AG09319 (cell line): ENCODE measurements around the gene AQP6.
A peak's percentile ranks its signal among the peaks of the same experiment; 100 is the strongest.

ENCODE experiments used
- DNase-seq: peaks from one replicate; pipeline ENCODE4 v3.0.0-alpha.2; 2010; ENCODE audit warnings: low read depth; ENCODE audit errors: extremely low read depth
- CTCF ChIP-seq: IDR thresholded peaks from 2 replicates; pipeline ENCODE4 v1.5.1; 2011; ENCODE audit warnings: low read depth, mild to moderate bottlenecking, inconsistent platforms, low read length, moderate library complexity

Gene AQP6

DNA sequence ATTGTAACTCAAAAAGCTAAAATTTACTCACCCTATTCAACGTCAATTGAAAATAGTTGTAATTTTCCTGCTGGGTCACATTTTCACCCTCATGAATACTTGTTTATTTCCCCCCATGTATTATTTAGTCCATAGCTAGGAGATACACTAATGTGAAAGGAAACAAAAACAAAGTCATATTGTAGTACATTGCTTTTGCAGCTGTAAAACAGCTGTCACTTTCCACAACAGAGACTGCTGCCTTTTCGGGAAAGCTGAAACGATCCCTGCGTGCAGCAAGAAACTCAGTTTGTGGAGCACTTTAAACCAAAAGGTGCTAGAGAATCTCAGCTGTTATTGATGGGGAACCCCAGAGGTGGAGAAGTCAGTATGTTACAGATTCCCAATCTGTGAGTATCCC is 48.3 kb downstream of the AQP6 start:
- no peak for TF ChIP-seq CTCF
- DNase-seq: no peak

DNA sequence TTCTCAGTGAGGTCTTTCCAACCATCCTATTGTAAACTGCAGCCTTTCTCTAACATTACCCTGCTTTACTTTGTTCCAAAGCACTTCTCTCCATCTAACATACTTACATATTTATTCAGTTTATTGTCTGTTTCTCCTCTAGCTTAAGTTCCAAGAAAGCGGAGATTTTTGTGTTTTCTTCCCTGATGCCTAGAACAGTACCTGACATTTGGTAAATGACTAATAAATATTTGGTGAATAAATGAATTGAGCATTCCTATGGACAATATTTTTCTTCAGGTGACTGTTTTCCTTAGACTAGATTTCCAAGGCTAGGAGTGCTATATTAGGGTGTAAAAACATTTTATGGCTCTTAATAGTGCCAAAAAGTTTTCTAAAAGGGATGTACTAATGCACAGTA is 50.2 kb downstream of the AQP6 start:
- no peak for TF ChIP-seq CTCF
- DNase-seq: no peak

GRCh38 chr12:50024227-50024626 is 51.5 kb downstream of the AQP6 start:
- DNase-seq: no peak
- TF ChIP-seq CTCF: no peak

- DNase-seq: no peak
- no peak for TF ChIP-seq CTCF
These were observed 52.0 kb downstream of the AQP6 start for GRCh38 chr12:50024805-50025186.

- TF ChIP-seq CTCF: no peak
- DNase-seq: peak; percentile 94
These were observed 52.7 kb downstream of the AQP6 start, which contains the start of gene RACGAP1 for GRCh38 chr12:50025187-50026059. Gene RACGAP1 (minus strand): TSS chr12:50025494. CDS start chr12:50016715, 8,779 bp downstream.

DNA sequence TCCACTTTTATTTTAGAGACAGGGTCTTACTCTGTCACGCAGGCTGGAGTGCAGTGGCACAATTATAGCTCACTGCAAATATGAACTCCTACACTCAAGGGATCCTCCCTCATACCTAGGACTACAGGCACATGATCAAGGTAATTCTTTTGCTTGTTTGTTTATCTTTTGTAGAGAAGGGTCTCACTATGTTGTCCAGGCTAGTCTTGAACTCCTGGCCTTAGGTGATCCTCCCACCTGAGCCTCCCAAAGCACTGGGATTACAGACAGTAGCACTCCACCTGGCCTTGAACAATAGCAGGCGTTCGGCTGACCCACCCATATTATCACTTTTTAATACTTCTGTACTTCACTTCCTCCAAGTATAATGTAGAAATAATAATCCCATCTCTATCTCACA is 53.9 kb downstream of the AQP6 start:
- no peak for TF ChIP-seq CTCF
- no peak for DNase-seq
